ENCODE data around the gene FGF7. TPM values are rescaled to one million over a fixed set of nuclear protein-coding genes. Genes with fewer than 3 reads are reported as not detected.

Gene FGF7
- total RNA-seq, 1 donor from 2014 or later = 0.04 TPM

- Mint-ChIP-seq H3K27ac (no peak overlapping the region), H3K27me3 (peaks cover 4% of the 10 kb centered on the region), H3K9me3 (no peaks in the 10 kb centered on the region), H3K4me1 (no peaks in the 10 kb centered on the region), H3K4me3 (no peak overlapping the region), H3K36me3 (ENCODE audit: low read depth) (no peaks in the 10 kb centered on the region)
- TF ChIP-seq CTCF (IDR thresholded peaks at IDR 0.05) = no peak
- ChIA-PET CTCF (no interaction called here), POLR2A (no interaction called here)
- DNase-seq (no peak), ATAC-seq (ENCODE audit: low read depth) (no peak)
- intact Hi-C loops (cut with micrococcal nuclease) = no loop called here
These were observed 69.1 kb downstream of the FGF7 start for GRCh38 chr15:49492151-49492550.

- H3K27me3 Mint-ChIP-seq = peaks cover under 1% of the 10 kb centered on the region
- ChIA-PET POLR2A (no interaction called here), CTCF (no interaction called here)
- DNase-seq (no peak), ATAC-seq (ENCODE audit: low read depth) (no peak)
- H3K4me3 Mint-ChIP-seq = no peak overlapping the region
- no peaks in the 10 kb centered on the region for H3K36me3 Mint-ChIP-seq (ENCODE audit: low read depth)
- H3K4me1 Mint-ChIP-seq = no peaks in the 10 kb centered on the region
- H3K27ac Mint-ChIP-seq = no peak overlapping the region
- intact Hi-C loops (cut with micrococcal nuclease) = no loop called here
- H3K9me3 Mint-ChIP-seq = no peaks in the 10 kb centered on the region
- TF ChIP-seq CTCF (IDR thresholded peaks at IDR 0.05) = no peak
These were observed 69.8 kb downstream of the FGF7 start for GRCh38 chr15:49492830-49493229.

GRCh38 chr15:49494842-49495241 lies 71.8 kb downstream of the FGF7 start:
- DNase-seq (no peak), ATAC-seq (ENCODE audit: low read depth) (no peak)
- no peak for TF ChIP-seq CTCF (IDR thresholded peaks at IDR 0.05)
- CTCF ChIA-PET = no interaction called here
- Mint-ChIP-seq H3K27me3 (no peaks in the 10 kb centered on the region), H3K4me1 (no peaks in the 10 kb centered on the region), H3K4me3 (no peak overlapping the region), H3K27ac (no peak overlapping the region), H3K9me3 (no peaks in the 10 kb centered on the region), H3K36me3 (ENCODE audit: low read depth) (no peaks in the 10 kb centered on the region)
- intact Hi-C loops (cut with micrococcal nuclease) = no loop called here
- POLR2A ChIA-PET = no interaction called here

GRCh38 chr15:49495993-49496753 lies 73.1 kb downstream of the FGF7 start:
- no peaks in the 10 kb centered on the region for H3K4me1 Mint-ChIP-seq
- no peak for ATAC-seq (ENCODE audit: low read depth)
- POLR2A ChIA-PET = no interaction called here

GRCh38 chr15:49501586-49501985 lies 78.5 kb downstream of the FGF7 start:
- intact Hi-C loops (cut with micrococcal nuclease) = no loop called here

More at GRCh38 chr15:49495993-49496753, 73.1 kb downstream of the FGF7 start:
- Mint-ChIP-seq H3K27ac (no peak overlapping the region), H3K27me3 (no peaks in the 10 kb centered on the region), H3K9me3 (peaks cover 4% of the 10 kb centered on the region), H3K36me3 (ENCODE audit: low read depth) (no peaks in the 10 kb centered on the region), H3K4me3 (no peak overlapping the region)
- intact Hi-C loops (cut with micrococcal nuclease) = no loop called here
- DNase-seq = no peak
- no peak for TF ChIP-seq CTCF (IDR thresholded peaks at IDR 0.05)
- CTCF ChIA-PET = no interaction called here

More at GRCh38 chr15:49501586-49501985, 78.5 kb downstream of the FGF7 start:
- no peak overlapping the region for H3K27ac Mint-ChIP-seq
- no peak for TF ChIP-seq CTCF (IDR thresholded peaks at IDR 0.05)
- peaks cover 13% of the 10 kb centered on the region for H3K9me3 Mint-ChIP-seq
- ChIA-PET CTCF (no interaction called here), POLR2A (no interaction called here)
- no peak overlapping the region for H3K4me3 Mint-ChIP-seq
- no peak for DNase-seq
- no peaks in the 10 kb centered on the region for H3K36me3 Mint-ChIP-seq (ENCODE audit: low read depth)
- no peaks in the 10 kb centered on the region for H3K27me3 Mint-ChIP-seq
- H3K4me1 Mint-ChIP-seq = no peaks in the 10 kb centered on the region
- no peak for ATAC-seq (ENCODE audit: low read depth)
